ENCODE measurements around the gene THRA.

Gene THRA

GRCh38 chr17:40020146-40020545, 42.6 kb upstream of the THRA start:
- TF ChIP-seq FOXP2 (optimal IDR thresholded peaks at IDR 0.05; ENCODE audit: borderline replicate concordance, extremely low read depth, extremely low read length, insufficient read depth) = no peak
- TF ChIP-seq TAF1 (IDR thresholded peaks at IDR 0.05; ENCODE audit: borderline replicate concordance, insufficient read depth, low read length) = no peak
- TF ChIP-seq SIN3A (IDR thresholded peaks at IDR 0.05; ENCODE audit: borderline replicate concordance, insufficient read depth, low read length) = no peak
- no peak for TF ChIP-seq POLR2AphosphoS5 (IDR thresholded peaks at IDR 0.05; ENCODE audit: low read depth, low read length)
- no peak for TF ChIP-seq REST (IDR thresholded peaks at IDR 0.05; ENCODE audit: insufficient read depth in 1 of 2, low read depth in 2 of 2, low read length in 2 of 2)

GRCh38 chr17:40021451-40021971, 41.3 kb upstream of the THRA start:
- TF ChIP-seq POLR2AphosphoS5 (IDR thresholded peaks at IDR 0.05; ENCODE audit: low read depth, low read length) (no peak), TAF1 (IDR thresholded peaks at IDR 0.05; ENCODE audit: borderline replicate concordance, insufficient read depth, low read length) (no peak), REST (IDR thresholded peaks at IDR 0.05; ENCODE audit: insufficient read depth in 1 of 2, low read depth in 2 of 2, low read length in 2 of 2) (peak in 1 of 2 experiments; percentile 47; a peak in 1 of 4 replicates), SIN3A (IDR thresholded peaks at IDR 0.05; ENCODE audit: borderline replicate concordance, insufficient read depth, low read length) (no peak), FOXP2 (optimal IDR thresholded peaks at IDR 0.05; ENCODE audit: borderline replicate concordance, extremely low read depth, extremely low read length, insufficient read depth) (no peak)

- no peak for TF ChIP-seq SIN3A (IDR thresholded peaks at IDR 0.05; ENCODE audit: borderline replicate concordance, insufficient read depth, low read length)
- no peak for TF ChIP-seq TAF1 (IDR thresholded peaks at IDR 0.05; ENCODE audit: borderline replicate concordance, insufficient read depth, low read length)
These were observed 40.3 kb upstream of the THRA start for GRCh38 chr17:40022497-40022896.

GRCh38 chr17:40022961-40023541, 39.7 kb upstream of the THRA start:
- TF ChIP-seq REST (IDR thresholded peaks at IDR 0.05; ENCODE audit: insufficient read depth in 1 of 2, low read depth in 2 of 2, low read length in 2 of 2) (no peak), TAF1 (IDR thresholded peaks at IDR 0.05; ENCODE audit: borderline replicate concordance, insufficient read depth, low read length) (no peak), SIN3A (IDR thresholded peaks at IDR 0.05; ENCODE audit: borderline replicate concordance, insufficient read depth, low read length) (no peak), FOXP2 (optimal IDR thresholded peaks at IDR 0.05; ENCODE audit: borderline replicate concordance, extremely low read depth, extremely low read length, insufficient read depth) (no peak)

- TF ChIP-seq TAF1 (IDR thresholded peaks at IDR 0.05; ENCODE audit: borderline replicate concordance, insufficient read depth, low read length) = no peak
These were observed 39.0 kb upstream of the THRA start for GRCh38 chr17:40023590-40024292.

- TF ChIP-seq TAF1 (IDR thresholded peaks at IDR 0.05; ENCODE audit: borderline replicate concordance, insufficient read depth, low read length) = no peak
- no peak for TF ChIP-seq POLR2AphosphoS5 (IDR thresholded peaks at IDR 0.05; ENCODE audit: low read depth, low read length)
- TF ChIP-seq SIN3A (IDR thresholded peaks at IDR 0.05; ENCODE audit: borderline replicate concordance, insufficient read depth, low read length) = no peak
- no peak for TF ChIP-seq REST (IDR thresholded peaks at IDR 0.05; ENCODE audit: insufficient read depth in 1 of 2, low read depth in 2 of 2, low read length in 2 of 2)
- no peak for TF ChIP-seq FOXP2 (optimal IDR thresholded peaks at IDR 0.05; ENCODE audit: borderline replicate concordance, extremely low read depth, extremely low read length, insufficient read depth)
These were observed 37.9 kb upstream of the THRA start for GRCh38 chr17:40024901-40025300.
